Right atrium auricular region (tissue), 2 donors: ENCODE data around the gene NSUN5. TPM values are rescaled to one million over a fixed set of nuclear protein-coding genes. Genes with fewer than 3 reads are reported as not detected.

Source experiments
- DNase-seq: peaks from one replicate; pipeline ENCODE4 v3.0.0-alpha.2; 2019; ENCODE audit warnings: low spot score
- H3K27ac ChIP-seq, 2 donors: fragments of 200-600 bp; sonication (generic); 1 replicate in 1 of 2; 2 replicates in 1 of 2; pipeline ENCODE4 v1.5.1; 2016 to 2019
- H3K27me3 ChIP-seq, 2 donors: fragments of 200-600 bp; sonication (generic); one replicate each; pipeline versions ENCODE4 v1.5.1 to v1.6.0; 2017 to 2019
- H3K36me3 ChIP-seq: fragments of 200-600 bp; sonication (generic); one replicate; pipeline ENCODE4 v1.5.1; 2016
- H3K4me1 ChIP-seq, 2 donors: fragments of 200-600 bp; sonication (generic); one replicate each; pipeline versions ENCODE4 v1.5.1 to v1.6.0; 2017 to 2019
- H3K4me3 ChIP-seq, 2 donors: fragments of 200-600 bp; sonication (generic); 1 replicate in 1 of 2; 2 replicates in 1 of 2; pipeline ENCODE4 v1.5.1; 2017 to 2019; ENCODE audit warnings: mild to moderate bottlenecking in 1 of 2, moderate library complexity in 1 of 2
- H3K9me3 ChIP-seq, 2 donors: fragments of 200-600 bp; sonication (generic); one replicate each; pipeline ENCODE4 v1.5.1; 2019
- total RNA-seq, 2 donors: library from RNA; depleted of rRNA; stranded (reverse); fragments of >200 nt; gene quantifications; one replicate each; pipeline ENCODE4 v1.1.0, GENCODE V29; 2016
- TF ChIP-seq, protein P1 (sequence below), 2 donors: fragments of 200-600 bp; sonication (generic); IDR thresholded peaks; one replicate each; pipeline ENCODE4 v1.5.1; 2019; ENCODE audit warnings: antibody characterized with exemption in 2 of 2

Gene NSUN5
- total RNA-seq, 2 donors from 2014 or later, result 13.0 to 15.8 TPM

DNA sequence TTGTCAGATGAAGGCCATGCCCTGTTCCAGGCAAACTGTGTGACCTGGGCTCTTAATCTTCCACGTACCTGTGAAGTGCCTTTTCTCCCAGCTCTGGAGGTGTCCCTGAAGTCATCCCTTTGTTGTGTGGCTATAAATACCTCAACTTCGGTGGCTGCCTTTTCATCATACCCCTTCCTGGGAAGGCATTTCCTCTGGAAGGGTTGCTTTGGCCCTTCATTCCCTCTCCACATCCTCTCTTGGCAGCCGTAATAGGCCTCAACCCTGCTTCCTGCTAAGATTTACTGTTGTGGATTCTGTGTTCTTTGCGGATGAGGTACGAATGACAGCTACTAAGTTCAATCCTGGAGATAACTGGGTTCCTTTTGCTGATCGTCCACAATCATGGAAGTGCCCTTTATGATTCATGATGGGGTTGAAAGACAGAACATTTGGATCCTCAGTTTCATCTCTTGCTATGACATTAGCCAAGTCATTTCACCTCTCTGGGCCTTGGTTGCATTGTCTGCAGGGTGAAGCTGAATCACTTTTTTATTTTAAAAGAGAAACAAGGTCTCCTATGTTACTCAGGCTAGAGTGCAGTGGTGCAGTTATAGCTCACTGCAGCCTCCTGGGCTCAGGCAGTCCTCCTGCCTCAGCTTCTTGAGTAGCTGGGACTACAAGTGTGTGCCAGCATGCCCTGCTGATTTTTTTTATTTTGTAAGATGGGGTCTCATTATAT lies 43.0 kb upstream of the NSUN5 start:
- Histone ChIP-seq H3K4me1 (no peaks in the 10 kb centered on the region), H3K36me3 (no peaks in the 10 kb centered on the region), H3K27ac (no peak overlapping the region), H3K27me3 (no peaks in the 10 kb centered on the region), H3K9me3 (peaks cover 0 to 6% of the 10 kb centered on the region in 2 donors), H3K4me3 (no peak overlapping the region)
- TF ChIP-seq, protein P1, sequence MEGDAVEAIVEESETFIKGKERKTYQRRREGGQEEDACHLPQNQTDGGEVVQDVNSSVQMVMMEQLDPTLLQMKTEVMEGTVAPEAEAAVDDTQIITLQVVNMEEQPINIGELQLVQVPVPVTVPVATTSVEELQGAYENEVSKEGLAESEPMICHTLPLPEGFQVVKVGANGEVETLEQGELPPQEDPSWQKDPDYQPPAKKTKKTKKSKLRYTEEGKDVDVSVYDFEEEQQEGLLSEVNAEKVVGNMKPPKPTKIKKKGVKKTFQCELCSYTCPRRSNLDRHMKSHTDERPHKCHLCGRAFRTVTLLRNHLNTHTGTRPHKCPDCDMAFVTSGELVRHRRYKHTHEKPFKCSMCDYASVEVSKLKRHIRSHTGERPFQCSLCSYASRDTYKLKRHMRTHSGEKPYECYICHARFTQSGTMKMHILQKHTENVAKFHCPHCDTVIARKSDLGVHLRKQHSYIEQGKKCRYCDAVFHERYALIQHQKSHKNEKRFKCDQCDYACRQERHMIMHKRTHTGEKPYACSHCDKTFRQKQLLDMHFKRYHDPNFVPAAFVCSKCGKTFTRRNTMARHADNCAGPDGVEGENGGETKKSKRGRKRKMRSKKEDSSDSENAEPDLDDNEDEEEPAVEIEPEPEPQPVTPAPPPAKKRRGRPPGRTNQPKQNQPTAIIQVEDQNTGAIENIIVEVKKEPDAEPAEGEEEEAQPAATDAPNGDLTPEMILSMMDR (IDR thresholded peaks at IDR 0.05), result no peak
- no peak for DNase-seq

DNA sequence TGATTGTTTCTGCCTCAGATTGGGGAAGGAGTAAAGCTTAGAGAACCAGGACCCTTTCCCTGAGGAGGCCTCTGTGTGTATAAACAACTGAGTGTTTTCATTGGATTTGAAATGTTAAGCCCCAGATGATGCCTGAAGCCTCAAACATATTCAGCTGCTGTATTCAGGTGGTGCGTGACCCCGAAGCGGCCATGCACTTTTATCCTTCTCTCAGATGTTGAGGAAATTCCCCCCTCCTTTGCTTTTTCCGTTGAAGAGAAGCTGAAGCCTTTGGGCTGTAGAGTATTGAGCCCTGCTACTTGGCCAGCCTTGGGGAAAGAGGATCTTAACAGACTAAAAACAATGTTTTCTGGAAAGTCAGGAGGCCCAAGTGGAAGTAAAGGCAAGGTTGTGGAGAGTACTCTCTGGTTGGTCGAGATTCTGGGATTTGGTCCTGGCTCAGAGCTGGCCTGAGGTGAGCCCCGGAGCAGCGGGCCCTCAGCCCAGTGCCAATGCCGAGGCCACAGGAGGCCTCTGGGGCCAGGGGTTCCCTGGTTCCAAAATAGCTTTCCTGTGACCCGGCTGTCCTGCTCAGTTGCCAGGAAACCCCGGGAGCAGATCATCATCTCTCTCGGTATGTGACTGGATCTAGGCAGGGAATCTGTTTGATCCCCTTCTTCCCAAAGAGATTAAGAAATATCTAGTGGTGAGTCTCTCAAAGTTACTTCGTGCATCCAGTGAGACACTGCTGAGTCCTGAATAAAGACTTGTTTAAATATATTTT lies 41.9 kb upstream of the NSUN5 start:
- Histone ChIP-seq H3K27me3 (no peaks in the 10 kb centered on the region), H3K4me3 (no peak overlapping the region), H3K9me3 (peaks cover 0 to 6% of the 10 kb centered on the region in 2 donors), H3K4me1 (no peaks in the 10 kb centered on the region), H3K36me3 (no peaks in the 10 kb centered on the region), H3K27ac (no peak overlapping the region)
- TF ChIP-seq, protein P1 (IDR thresholded peaks at IDR 0.05), result no peak
- no peak for DNase-seq

DNA sequence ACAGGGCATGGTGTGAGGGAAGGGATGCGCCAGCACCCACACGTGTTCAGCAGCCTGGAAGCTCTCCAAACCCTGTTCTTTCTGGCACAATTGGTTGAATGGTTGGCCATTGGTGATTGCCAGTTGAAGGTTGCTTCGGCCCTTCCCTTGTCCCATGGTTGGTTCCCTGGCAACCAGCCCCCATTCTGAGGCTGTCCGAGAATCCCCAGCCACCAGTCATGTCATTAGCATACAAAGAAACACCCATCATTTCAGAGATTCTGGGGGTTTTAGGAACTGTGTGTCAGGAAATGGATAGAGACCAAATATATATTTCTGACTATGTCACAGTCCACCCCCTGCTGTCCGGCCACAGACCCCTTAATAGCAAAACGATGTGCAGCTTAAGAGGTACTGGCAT lies 41.1 kb upstream of the NSUN5 start:
- no peaks in the 10 kb centered on the region for H3K4me1 ChIP-seq
- H3K27me3 ChIP-seq, result no peaks in the 10 kb centered on the region
- no peak for DNase-seq
- TF ChIP-seq, protein P1 (IDR thresholded peaks at IDR 0.05), result no peak
- no peaks in the 10 kb centered on the region for H3K36me3 ChIP-seq
- no peak overlapping the region for H3K27ac ChIP-seq
- peaks cover 0 to 6% of the 10 kb centered on the region in 2 donors for H3K9me3 ChIP-seq
- H3K4me3 ChIP-seq, result no peak overlapping the region

DNA sequence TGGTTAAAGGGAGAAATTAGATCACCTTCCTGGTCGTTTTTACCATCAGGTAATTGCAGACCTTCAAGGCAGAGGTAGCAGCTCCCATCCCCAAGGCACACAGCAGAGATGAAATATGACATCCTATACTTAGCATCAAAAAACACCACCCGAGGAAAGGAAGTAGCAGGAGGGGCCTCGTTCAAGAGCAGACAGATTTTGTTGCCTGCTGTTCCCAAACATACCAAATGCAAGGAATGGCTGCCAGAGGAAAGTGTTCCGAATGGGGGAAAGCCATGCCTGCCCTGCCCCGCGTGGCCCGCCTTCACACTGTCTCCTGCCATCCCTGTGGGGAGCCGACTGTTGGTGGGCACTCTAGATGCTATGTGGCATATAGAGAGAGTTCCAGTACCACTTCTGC lies 37.3 kb upstream of the NSUN5 start:
- TF ChIP-seq, protein P1 (IDR thresholded peaks at IDR 0.05), result no peak

DNA sequence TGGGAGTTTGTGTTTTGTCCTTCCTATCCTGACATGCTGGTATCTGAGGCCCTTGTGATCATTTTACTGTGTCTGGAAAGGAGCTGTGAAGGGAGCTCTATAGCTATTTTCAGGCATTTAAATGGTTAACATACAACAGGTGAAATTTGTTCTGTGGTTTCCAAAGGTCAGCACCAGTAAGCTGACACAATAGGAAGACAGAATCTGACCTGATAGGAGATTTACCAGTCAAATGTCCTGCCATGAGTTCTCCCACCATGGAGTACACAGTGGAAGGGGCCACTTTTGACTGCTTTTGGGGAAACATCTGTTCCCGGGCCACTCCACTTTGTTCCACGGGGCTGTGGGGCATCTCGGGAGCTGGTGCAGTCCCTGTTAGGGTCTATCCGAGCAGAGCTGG lies 36.9 kb upstream of the NSUN5 start:
- Histone ChIP-seq H3K9me3 (no peaks in the 10 kb centered on the region), H3K27me3 (no peaks in the 10 kb centered on the region), H3K36me3 (no peaks in the 10 kb centered on the region), H3K4me1 (no peaks in the 10 kb centered on the region), H3K27ac (no peak overlapping the region), H3K4me3 (no peak overlapping the region)
- no peak for DNase-seq
- TF ChIP-seq, protein P1 (IDR thresholded peaks at IDR 0.05), result no peak

More for the DNA sequence above, 37.3 kb upstream of the NSUN5 start:
- Histone ChIP-seq H3K9me3 (no peaks in the 10 kb centered on the region), H3K4me1 (no peaks in the 10 kb centered on the region), H3K36me3 (no peaks in the 10 kb centered on the region), H3K4me3 (no peak overlapping the region), H3K27me3 (no peaks in the 10 kb centered on the region), H3K27ac (no peak overlapping the region)
- no peak for DNase-seq
